ENCODE measurements around the gene TACSTD2. TPM values are rescaled to one million over a fixed set of nuclear protein-coding genes. Genes with fewer than 3 reads are reported as not detected.

TACSTD2 gene
- total RNA-seq, 1 experiment from 2014 or later, result not detected

- ChIA-PET CTCF (no interaction called here), POLR2A (ENCODE audit: low non-redundant PET) (no interaction called here)
- no peak for DNase-seq (ENCODE audit: low spot score)
- no peaks in the 10 kb centered on the region for H3K4me1 ChIP-seq (ENCODE audit: insufficient read depth, low read length, poor library complexity, severe bottlenecking)
- TF ChIP-seq CTCF (conservative IDR thresholded peaks at IDR 0.05; ENCODE audit: low read depth, low read length) (no peak), EZH2 (IDR thresholded peaks at IDR 0.05; ENCODE audit: borderline replicate concordance, low read depth, low read length, poor library complexity, severe bottlenecking) (no peak)
- no peak overlapping the region for H3K4me3 ChIP-seq (ENCODE audit: low read depth, low read length, poor library complexity, severe bottlenecking)
- no peaks in the 10 kb centered on the region for H3K36me3 ChIP-seq (ENCODE audit: insufficient read depth, low read length, poor library complexity, severe bottlenecking)
- no peaks in the 10 kb centered on the region for H3K9me3 ChIP-seq (ENCODE audit: low read depth, low read length, poor library complexity, severe bottlenecking)
- intact Hi-C loops (cut with micrococcal nuclease; ENCODE audit: unreplicated experiment), result no loop called here
- no TSS peak for BruUV-seq (replicated peaks)
- no peaks in the 10 kb centered on the region for H3K27me3 ChIP-seq (replicated peaks; ENCODE audit: insufficient read depth, low read depth, low read length, poor library complexity)
- H3K27ac ChIP-seq (ENCODE audit: low read depth, low read length, poor library complexity, severe bottlenecking), result no peak overlapping the region
Measured at GRCh38 chr1:58620259-58620658, 43.2 kb upstream of the TACSTD2 start.

GRCh38 chr1:58619286-58620054, 42.4 kb upstream of the TACSTD2 start:
- Histone ChIP-seq H3K27ac (ENCODE audit: low read depth, low read length, poor library complexity, severe bottlenecking) (no peak overlapping the region), H3K27me3 (replicated peaks; ENCODE audit: insufficient read depth, low read depth, low read length, poor library complexity) (no peaks in the 10 kb centered on the region), H3K4me1 (ENCODE audit: insufficient read depth, low read length, poor library complexity, severe bottlenecking) (no peaks in the 10 kb centered on the region), H3K9me3 (ENCODE audit: low read depth, low read length, poor library complexity, severe bottlenecking) (no peaks in the 10 kb centered on the region), H3K4me3 (ENCODE audit: low read depth, low read length, poor library complexity, severe bottlenecking) (no peak overlapping the region), H3K36me3 (ENCODE audit: insufficient read depth, low read length, poor library complexity, severe bottlenecking) (no peaks in the 10 kb centered on the region)
- intact Hi-C loops (cut with micrococcal nuclease; ENCODE audit: unreplicated experiment), result no loop called here
- ChIA-PET CTCF (interaction anchor here (0.6 kb wide), 1 partner anchor 121 kb away, joined by 3 read pairs; no protein-coding TSS in a partner anchor), POLR2A (ENCODE audit: low non-redundant PET) (no interaction called here)
- BruUV-seq (replicated peaks), result no TSS peak
- TF ChIP-seq CTCF (conservative IDR thresholded peaks at IDR 0.05; ENCODE audit: low read depth, low read length), result no peak
- TF ChIP-seq EZH2 (IDR thresholded peaks at IDR 0.05; ENCODE audit: borderline replicate concordance, low read depth, low read length, poor library complexity, severe bottlenecking), result no peak
- no peak for DNase-seq (ENCODE audit: low spot score)

- ChIA-PET POLR2A (ENCODE audit: low non-redundant PET) (no interaction called here), CTCF (no interaction called here)
- Histone ChIP-seq H3K9me3 (ENCODE audit: low read depth, low read length, poor library complexity, severe bottlenecking) (no peaks in the 10 kb centered on the region), H3K4me3 (ENCODE audit: low read depth, low read length, poor library complexity, severe bottlenecking) (no peak overlapping the region), H3K27ac (ENCODE audit: low read depth, low read length, poor library complexity, severe bottlenecking) (no peak overlapping the region), H3K36me3 (ENCODE audit: insufficient read depth, low read length, poor library complexity, severe bottlenecking) (no peaks in the 10 kb centered on the region), H3K4me1 (ENCODE audit: insufficient read depth, low read length, poor library complexity, severe bottlenecking) (no peaks in the 10 kb centered on the region), H3K27me3 (replicated peaks; ENCODE audit: insufficient read depth, low read depth, low read length, poor library complexity) (no peaks in the 10 kb centered on the region)
- DNase-seq (ENCODE audit: low spot score), result no peak
- TF ChIP-seq CTCF (conservative IDR thresholded peaks at IDR 0.05; ENCODE audit: low read depth, low read length), result no peak
- no peak for TF ChIP-seq EZH2 (IDR thresholded peaks at IDR 0.05; ENCODE audit: borderline replicate concordance, low read depth, low read length, poor library complexity, severe bottlenecking)
- intact Hi-C loops (cut with micrococcal nuclease; ENCODE audit: unreplicated experiment), result no loop called here
- no TSS peak for BruUV-seq (replicated peaks)
Measured at GRCh38 chr1:58618303-58618702, 41.3 kb upstream of the TACSTD2 start.
